Measurements from ENCODE around the gene DAZAP1. TPM values are rescaled to one million over a fixed set of nuclear protein-coding genes. Genes with fewer than 3 reads are reported as not detected.
A peak's percentile ranks its signal among the peaks of the same experiment; 100 is the strongest.
"Not testable (repeated sequence)": the region's sequence is repeated elsewhere in the genome, so short reads cannot be mapped to it uniquely, and the experiment has no call there.

Gene DAZAP1
- total and polyA plus RNA-seq, 7 experiments from 2014 or later: 5.0 to 227 (median 138) TPM

- peak overlapping the region in 2 of 9 donors; percentile 28 to 36 for H3K27ac Mint-ChIP-seq
- H3K4me1 Mint-ChIP-seq: peaks cover 15 to 46% (median 33%) of the 10 kb centered on the region in 7 donors
- ChIA-PET POLR2A (interaction anchor here (1.1 to 1.4 kb wide), 2 partner anchors 9 to 14 kb away, joined by 3 to 5 read pairs; no protein-coding TSS in a partner anchor), CTCF (interaction anchor here (1.0 kb wide), 1 partner anchor 10 kb away, joined by 3 read pairs; no protein-coding TSS in a partner anchor)
- H3K4me1 ChIP-seq (ENCODE audit: control insufficient read depth in 2 of 2, insufficient read depth in 2 of 2, low read length in 2 of 2): peaks cover 4 to 13% of the 10 kb centered on the region in 2 donors
- peaks cover 0 to 4% (median 0%) of the 10 kb centered on the region in 11 donors for H3K9me3 Mint-ChIP-seq
- no peaks in the 10 kb centered on the region for H3K9me3 ChIP-seq (ENCODE audit: control insufficient read depth in 2 of 3, low read length in 3 of 3)
- no peaks in the 10 kb centered on the region for H3K27me3 ChIP-seq (ENCODE audit: control insufficient read depth in 2 of 2, insufficient read depth in 2 of 2, low read length in 2 of 2)
- H3K36me3 ChIP-seq (ENCODE audit: control insufficient read depth in 2 of 3, insufficient read depth in 3 of 3, low read length in 3 of 3): peaks cover 10 to 84% (median 23%) of the 10 kb centered on the region in 3 experiments
- peaks cover 7 to 33% (median 11%) of the 10 kb centered on the region in 5 donors for H3K36me3 Mint-ChIP-seq
- no peak for ATAC-seq
- intact Hi-C loops (cut with micrococcal nuclease): no loop called here
- no peak overlapping the region for H3K4me3 Mint-ChIP-seq
- H3K4me3 ChIP-seq (ENCODE audit: low read length): no peak overlapping the region
- no peaks in the 10 kb centered on the region for H3K27me3 Mint-ChIP-seq
- no peak for DNase-seq
- no peak overlapping the region for H3K27ac ChIP-seq (ENCODE audit: low read depth, low read length)
Measured at GRCh38 chr19:1418951-1419738, 11.8 kb downstream of the DAZAP1 start.

GRCh38 chr19:1420085-1420484 is 12.7 kb downstream of the DAZAP1 start:
- H3K27me3 ChIP-seq (ENCODE audit: control insufficient read depth in 2 of 2, insufficient read depth in 2 of 2, low read length in 2 of 2); intact Hi-C loops (cut with micrococcal nuclease); H3K9me3 Mint-ChIP-seq; H3K4me1 ChIP-seq (ENCODE audit: control insufficient read depth in 2 of 2, insufficient read depth in 2 of 2, low read length in 2 of 2); POLR2A ChIA-PET; H3K27me3 Mint-ChIP-seq; H3K27ac ChIP-seq (ENCODE audit: low read depth, low read length); DNase-seq; H3K4me3 ChIP-seq (ENCODE audit: low read length); H3K4me3 Mint-ChIP-seq; H3K27ac Mint-ChIP-seq; H3K9me3 ChIP-seq (ENCODE audit: control insufficient read depth in 2 of 3, low read length in 3 of 3); ATAC-seq: not testable (repeated sequence)
- peaks cover 13 to 40% (median 27%) of the 10 kb centered on the region in 7 donors for H3K4me1 Mint-ChIP-seq
- peaks cover 10 to 86% (median 23%) of the 10 kb centered on the region in 3 experiments for H3K36me3 ChIP-seq (ENCODE audit: control insufficient read depth in 2 of 3, insufficient read depth in 3 of 3, low read length in 3 of 3)
- peaks cover 8 to 36% (median 11%) of the 10 kb centered on the region in 5 donors for H3K36me3 Mint-ChIP-seq
- CTCF ChIA-PET: interaction anchor here (0.6 kb wide), 1 partner anchor 17 kb away, joined by 5 read pairs; no protein-coding TSS in a partner anchor

- H3K36me3 Mint-ChIP-seq: peaks cover 8 to 37% (median 12%) of the 10 kb centered on the region in 5 donors
- DNase-seq (no peak), ATAC-seq (no peak)
- intact Hi-C loops (cut with micrococcal nuclease): no loop called here
- peaks cover 0 to 5% of the 10 kb centered on the region in 2 donors for H3K4me1 ChIP-seq (ENCODE audit: control insufficient read depth in 2 of 2, insufficient read depth in 2 of 2, low read length in 2 of 2)
- no peaks in the 10 kb centered on the region for H3K9me3 ChIP-seq (ENCODE audit: control insufficient read depth in 2 of 3, low read length in 3 of 3)
- ChIA-PET CTCF (interaction anchor here (0.6 kb wide), 2 partner anchors 18 to 566 kb away, joined by 3 to 5 read pairs; no protein-coding TSS in a partner anchor), POLR2A (no interaction called here)
- no peak overlapping the region for H3K27ac Mint-ChIP-seq
- H3K36me3 ChIP-seq (ENCODE audit: control insufficient read depth in 2 of 3, insufficient read depth in 3 of 3, low read length in 3 of 3): peaks cover 10 to 86% (median 27%) of the 10 kb centered on the region in 3 experiments
- H3K4me1 Mint-ChIP-seq: peaks cover 11 to 35% (median 22%) of the 10 kb centered on the region in 7 donors
- peaks cover 0 to 2% (median 0%) of the 10 kb centered on the region in 11 donors for H3K9me3 Mint-ChIP-seq
- no peak overlapping the region for H3K27ac ChIP-seq (ENCODE audit: low read depth, low read length)
- no peaks in the 10 kb centered on the region for H3K27me3 ChIP-seq (ENCODE audit: control insufficient read depth in 2 of 2, insufficient read depth in 2 of 2, low read length in 2 of 2)
- no peaks in the 10 kb centered on the region for H3K27me3 Mint-ChIP-seq
- no peak overlapping the region for H3K4me3 Mint-ChIP-seq
- no peak overlapping the region for H3K4me3 ChIP-seq (ENCODE audit: low read length)
Measured at GRCh38 chr19:1420590-1420989, 13.2 kb downstream of the DAZAP1 start.

- no peaks in the 10 kb centered on the region for H3K9me3 ChIP-seq (ENCODE audit: control insufficient read depth in 2 of 3, low read length in 3 of 3)
- intact Hi-C loops (cut with micrococcal nuclease): no loop called here
- Mint-ChIP-seq H3K9me3 (peaks cover 0 to 2% (median 0%) of the 10 kb centered on the region in 11 donors), H3K27me3 (no peaks in the 10 kb centered on the region), H3K4me3 (no peak overlapping the region), H3K27ac (no peak overlapping the region), H3K4me1 (peaks cover 7 to 27% (median 15%) of the 10 kb centered on the region in 7 donors), H3K36me3 (peaks cover 8 to 37% (median 14%) of the 10 kb centered on the region in 5 donors)
- no peak overlapping the region for H3K27ac ChIP-seq (ENCODE audit: low read depth, low read length)
- CTCF ChIA-PET: interaction anchor here (0.6 kb wide), 1 partner anchor 567 kb away, joined by 3 read pairs; no protein-coding TSS in a partner anchor
- H3K4me1 ChIP-seq (ENCODE audit: control insufficient read depth in 2 of 2, insufficient read depth in 2 of 2, low read length in 2 of 2): no peaks in the 10 kb centered on the region
- H3K27me3 ChIP-seq (ENCODE audit: control insufficient read depth in 2 of 2, insufficient read depth in 2 of 2, low read length in 2 of 2): no peaks in the 10 kb centered on the region
- DNase-seq (no peak), ATAC-seq (no peak)
- peaks cover 10 to 93% (median 30%) of the 10 kb centered on the region in 3 experiments for H3K36me3 ChIP-seq (ENCODE audit: control insufficient read depth in 2 of 3, insufficient read depth in 3 of 3, low read length in 3 of 3)
- POLR2A ChIA-PET: no interaction called here
- H3K4me3 ChIP-seq (ENCODE audit: low read length): no peak overlapping the region
Measured at GRCh38 chr19:1421218-1421957, 14.0 kb downstream of the DAZAP1 start.

GRCh38 chr19:1421958-1422305 is 14.5 kb downstream of the DAZAP1 start:
- Mint-ChIP-seq H3K4me3 (no peak overlapping the region), H3K27ac (no peak overlapping the region), H3K9me3 (peaks cover 0 to 2% (median 0%) of the 10 kb centered on the region in 11 donors), H3K36me3 (peaks cover 8 to 37% (median 14%) of the 10 kb centered on the region in 5 donors), H3K4me1 (peaks cover 7 to 24% (median 11%) of the 10 kb centered on the region in 7 donors), H3K27me3 (no peaks in the 10 kb centered on the region)
- Histone ChIP-seq H3K4me3 (ENCODE audit: low read length) (no peak overlapping the region), H3K36me3 (ENCODE audit: control insufficient read depth in 2 of 3, insufficient read depth in 3 of 3, low read length in 3 of 3) (peaks cover 10 to 96% (median 30%) of the 10 kb centered on the region in 3 experiments), H3K4me1 (ENCODE audit: control insufficient read depth in 2 of 2, insufficient read depth in 2 of 2, low read length in 2 of 2) (no peaks in the 10 kb centered on the region), H3K9me3 (ENCODE audit: control insufficient read depth in 2 of 3, low read length in 3 of 3) (no peaks in the 10 kb centered on the region), H3K27ac (ENCODE audit: low read depth, low read length) (no peak overlapping the region), H3K27me3 (ENCODE audit: control insufficient read depth in 2 of 2, insufficient read depth in 2 of 2, low read length in 2 of 2) (no peaks in the 10 kb centered on the region)
- intact Hi-C loops (cut with micrococcal nuclease): no loop called here
- ATAC-seq (no peak), DNase-seq (no peak)
- ChIA-PET CTCF (no interaction called here), POLR2A (no interaction called here)

- Histone ChIP-seq H3K9me3 (ENCODE audit: control insufficient read depth in 2 of 3, low read length in 3 of 3) (no peaks in the 10 kb centered on the region), H3K4me1 (ENCODE audit: control insufficient read depth in 2 of 2, insufficient read depth in 2 of 2, low read length in 2 of 2) (no peaks in the 10 kb centered on the region), H3K27me3 (ENCODE audit: control insufficient read depth in 2 of 2, insufficient read depth in 2 of 2, low read length in 2 of 2) (no peaks in the 10 kb centered on the region), H3K36me3 (ENCODE audit: control insufficient read depth in 2 of 3, insufficient read depth in 3 of 3, low read length in 3 of 3) (peaks cover 10 to 97% (median 30%) of the 10 kb centered on the region in 3 experiments), H3K4me3 (ENCODE audit: low read length) (no peak overlapping the region), H3K27ac (ENCODE audit: low read depth, low read length) (no peak overlapping the region)
- intact Hi-C loops (cut with micrococcal nuclease): no loop called here
- ATAC-seq (no peak), DNase-seq (no peak)
- peaks cover 0 to 2% (median 0%) of the 10 kb centered on the region in 11 donors for H3K9me3 Mint-ChIP-seq
- no peaks in the 10 kb centered on the region for H3K27me3 Mint-ChIP-seq
- H3K4me1 Mint-ChIP-seq: peaks cover 4 to 22% (median 7%) of the 10 kb centered on the region in 7 donors
- no peak overlapping the region for H3K4me3 Mint-ChIP-seq
- H3K36me3 Mint-ChIP-seq: peaks cover 8 to 35% (median 14%) of the 10 kb centered on the region in 5 donors
- POLR2A ChIA-PET: no interaction called here
- H3K27ac Mint-ChIP-seq: peak overlapping the region in 1 of 9 donors; percentile 19
- CTCF ChIA-PET: no interaction called here
Measured at GRCh38 chr19:1422360-1422759, 15.0 kb downstream of the DAZAP1 start.

All from naive thymus-derived CD4-positive, alpha-beta T cell (primary cell).